Stimulated activated CD8-positive, alpha-beta memory T cell treated with anti-CD3 and anti-CD28 coated beads, Interleukin-15, amount 100 ng/mL, for 1 hour (primary cell): Measurements from ENCODE around the gene PANX2.

Source experiments
- DNase-seq: peaks from one replicate; pipeline ENCODE4 v3.0.0-alpha.2; 2020; ENCODE audit warnings: low read depth

The PANX2 gene

DNA sequence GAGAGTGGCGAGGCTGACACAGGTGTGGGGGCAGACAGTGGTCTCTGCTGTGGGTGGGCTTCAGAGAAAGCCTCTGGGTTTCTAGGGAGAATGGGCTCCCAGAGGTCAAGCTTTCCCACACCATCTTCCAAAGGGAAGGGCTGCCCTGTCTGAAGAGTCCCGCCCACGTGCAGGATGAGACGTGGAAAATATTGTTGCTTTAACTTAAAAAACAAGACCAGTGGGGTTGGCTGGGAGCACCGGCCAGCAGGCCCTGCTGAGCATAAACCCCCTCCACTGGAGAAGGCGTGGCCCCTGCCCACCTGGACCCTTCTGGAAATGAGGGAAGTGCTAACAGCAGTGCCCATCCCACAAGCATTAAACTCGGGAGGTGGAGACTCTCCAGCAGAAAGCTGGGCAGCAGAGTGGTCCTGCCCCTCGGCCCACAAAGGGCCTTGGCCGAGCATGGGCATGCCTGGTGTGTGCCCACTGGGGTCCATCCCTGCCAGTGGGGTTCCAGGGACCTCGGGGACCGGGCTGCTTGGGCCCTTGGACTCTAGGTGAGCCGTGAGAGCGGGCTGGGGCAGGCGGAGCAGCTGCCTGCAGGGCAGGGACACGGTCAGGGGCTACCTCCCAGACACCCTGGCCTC, 45.6 kb downstream of the PANX2 start:
- no peak for DNase-seq

DNA sequence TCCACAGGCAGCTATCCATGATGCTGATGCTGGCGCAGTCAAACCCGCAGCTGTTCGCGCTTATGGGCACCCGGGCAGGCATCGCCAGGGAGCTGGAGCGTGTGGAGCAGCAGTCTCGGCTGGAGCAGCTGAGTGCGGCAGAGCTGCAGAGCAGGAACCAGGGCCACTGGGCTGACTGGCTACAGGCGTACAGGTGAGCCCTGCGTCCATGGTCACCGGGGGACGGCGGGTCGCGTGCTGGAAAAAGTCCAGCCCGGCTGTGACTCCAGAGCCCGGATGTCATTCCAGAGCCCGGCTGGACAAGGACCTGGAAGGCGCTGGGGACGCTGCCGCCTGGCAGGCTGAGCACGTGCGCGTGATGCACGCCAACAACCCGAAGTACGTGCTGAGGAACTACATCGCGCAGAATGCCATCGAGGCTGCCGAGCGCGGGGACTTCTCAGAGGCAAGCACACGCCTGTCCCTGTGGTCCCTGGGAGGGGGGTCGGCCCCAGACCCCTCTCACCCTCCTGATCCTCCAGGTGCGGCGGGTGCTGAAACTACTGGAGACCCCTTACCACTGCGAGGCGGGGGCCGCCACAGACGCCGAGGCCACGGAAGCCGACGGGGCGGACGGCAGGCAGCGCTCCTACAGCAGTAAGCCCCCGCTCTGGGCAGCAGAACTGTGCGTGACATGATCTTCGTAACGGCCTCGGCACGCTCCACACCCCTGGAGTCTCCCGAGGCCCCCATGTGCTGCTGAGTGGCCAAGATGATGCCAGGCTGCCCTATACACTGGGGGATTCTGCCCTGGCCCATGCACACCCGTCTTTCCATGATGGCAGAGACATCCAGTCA, 46.4 kb downstream of the PANX2 start:
- DNase-seq: no peak

GRCh38 chr22:50217543-50218152, 47.1 kb downstream of the PANX2 start:
- no peak for DNase-seq

DNA sequence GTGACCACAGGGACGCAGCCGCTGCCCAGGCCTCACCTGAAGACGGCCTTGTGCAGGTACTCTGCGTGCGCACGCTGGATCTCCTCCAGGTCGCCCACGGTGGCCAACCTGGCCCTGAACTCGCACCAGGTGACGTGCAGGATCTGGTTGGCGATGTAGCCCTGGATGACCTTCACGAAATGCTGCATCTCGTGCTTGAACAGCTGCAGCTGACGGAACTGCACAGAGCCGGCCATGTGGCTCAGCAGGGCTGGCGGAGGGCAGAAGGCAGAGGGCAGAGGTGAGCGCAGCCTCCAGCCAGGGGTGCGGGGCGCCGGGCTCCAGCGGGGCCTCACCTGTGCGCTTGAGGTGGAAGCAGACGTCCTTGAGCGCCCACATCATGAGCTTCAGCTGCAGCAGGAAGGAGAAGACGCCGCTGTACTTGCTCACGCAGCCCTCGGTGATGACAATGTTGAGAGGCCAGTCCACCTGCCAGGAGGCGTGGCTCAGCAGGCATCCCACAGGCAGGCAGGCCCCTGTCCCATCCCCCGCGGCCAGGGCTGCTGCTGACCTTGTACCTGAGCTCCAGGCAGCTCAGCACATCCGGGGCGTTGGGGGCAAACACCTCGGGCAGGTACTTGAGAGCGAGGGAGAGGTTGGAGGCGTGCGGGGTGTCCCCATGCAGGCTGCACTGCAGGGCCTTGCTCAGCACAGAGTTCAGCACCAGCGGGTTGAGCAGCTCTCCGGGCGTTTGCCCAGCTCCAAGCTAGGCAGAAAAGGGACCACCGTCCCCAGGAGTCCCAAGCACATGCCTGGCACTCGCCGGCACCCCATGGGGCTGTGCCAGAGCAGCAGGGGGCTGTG, 47.8 kb downstream of the PANX2 start:
- DNase-seq: no peak

DNA sequence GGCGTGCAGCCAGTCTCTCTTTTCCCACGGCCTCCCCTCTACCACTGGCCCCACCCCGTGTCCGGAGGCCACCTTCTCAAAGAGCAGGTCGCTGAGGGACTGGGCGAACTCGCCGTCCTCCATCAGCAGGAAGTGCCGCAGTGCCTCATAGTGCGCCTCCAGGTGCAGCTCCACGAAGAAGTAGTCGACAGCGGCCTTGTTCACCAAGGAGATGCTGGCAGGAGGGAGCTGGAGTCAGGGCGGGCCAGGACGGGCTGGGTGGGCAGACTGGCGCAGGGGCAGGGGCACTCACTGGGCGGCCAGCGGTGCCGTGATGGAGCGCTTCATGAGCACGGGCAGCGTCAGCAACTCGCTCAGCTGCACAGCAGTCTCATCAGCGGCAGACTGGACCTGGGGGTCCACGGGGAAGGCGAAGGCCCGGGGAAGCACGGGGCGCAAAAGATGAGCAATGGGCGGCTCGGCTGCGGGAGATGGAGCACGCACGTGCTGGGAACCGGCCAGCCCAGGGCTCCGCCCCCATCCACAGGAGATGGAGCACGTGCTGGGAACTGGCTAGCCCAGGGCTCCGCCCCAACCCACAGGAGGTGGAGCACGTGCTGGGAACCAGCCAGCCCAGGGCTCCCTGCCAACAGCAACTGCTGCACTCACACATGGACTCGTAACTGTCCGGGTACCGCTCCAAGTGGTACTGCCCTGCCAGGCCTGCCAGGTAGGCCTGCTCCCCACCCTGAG, 48.6 kb downstream of the PANX2 start:
- no peak for DNase-seq

DNA sequence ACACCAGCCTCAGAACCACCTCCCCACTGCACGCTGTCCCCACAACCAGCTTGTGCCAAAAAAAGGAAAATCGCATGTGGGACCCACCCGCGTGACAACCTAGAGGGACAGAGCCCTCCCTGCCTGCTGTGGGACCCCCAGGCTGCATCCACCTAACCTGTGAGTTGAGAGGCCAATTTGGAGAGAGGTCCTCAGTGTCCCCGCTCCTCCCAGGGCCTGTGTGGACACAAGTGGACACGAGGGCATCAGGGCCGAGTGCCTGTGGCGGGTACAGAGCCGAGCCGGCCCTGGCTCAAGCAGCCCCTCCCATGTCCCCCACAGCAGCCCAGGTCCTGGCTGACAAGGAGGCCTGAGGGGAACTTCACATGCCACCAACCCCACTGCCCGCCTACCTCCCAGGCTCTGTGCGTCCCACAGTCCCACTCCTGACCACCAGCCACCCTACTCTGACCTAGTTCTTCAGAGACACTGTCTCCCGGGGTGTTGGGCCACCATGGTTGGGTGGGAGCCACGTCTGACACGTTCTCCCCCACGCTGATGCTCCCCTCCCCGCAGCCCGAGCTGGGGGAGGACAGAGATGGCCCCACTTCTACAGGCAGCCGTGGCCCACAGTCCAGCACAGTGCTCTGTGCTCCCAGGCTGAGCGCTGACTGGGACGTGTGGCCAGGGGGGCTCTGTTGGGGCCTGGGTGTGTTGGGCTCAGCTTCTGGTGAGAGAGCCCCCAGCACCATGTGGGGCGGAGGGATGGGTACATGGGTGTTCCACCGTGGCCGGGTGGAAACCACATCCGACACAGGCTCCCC, 49.5 kb downstream of the PANX2 start:
- no peak for DNase-seq

GRCh38 chr22:50220603-50221409, 50.3 kb downstream of the PANX2 start:
- no peak for DNase-seq

- DNase-seq: no peak
Observed at GRCh38 chr22:50221410-50222300, 51.1 kb downstream of the PANX2 start.

DNA sequence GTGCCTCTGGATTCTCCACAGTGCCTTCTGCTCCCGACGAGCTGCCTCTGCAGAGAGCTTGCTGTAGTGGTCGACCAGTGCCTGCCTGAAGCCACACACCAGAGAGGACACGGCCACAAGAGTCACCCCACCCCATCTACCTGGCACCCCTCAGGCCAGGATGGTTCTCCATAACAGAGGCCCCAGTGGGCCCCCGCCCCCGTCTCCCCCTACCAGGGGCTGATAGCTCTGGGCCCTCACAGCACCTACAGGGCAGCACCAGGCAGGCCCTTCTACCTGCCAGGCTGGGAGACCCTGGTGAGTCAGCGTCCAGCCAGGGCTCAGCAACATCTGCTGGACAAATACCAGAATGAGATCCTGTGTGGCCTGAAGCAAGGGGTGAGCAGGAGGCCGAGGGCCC, 52.0 kb downstream of the PANX2 start:
- DNase-seq: no peak

DNA sequence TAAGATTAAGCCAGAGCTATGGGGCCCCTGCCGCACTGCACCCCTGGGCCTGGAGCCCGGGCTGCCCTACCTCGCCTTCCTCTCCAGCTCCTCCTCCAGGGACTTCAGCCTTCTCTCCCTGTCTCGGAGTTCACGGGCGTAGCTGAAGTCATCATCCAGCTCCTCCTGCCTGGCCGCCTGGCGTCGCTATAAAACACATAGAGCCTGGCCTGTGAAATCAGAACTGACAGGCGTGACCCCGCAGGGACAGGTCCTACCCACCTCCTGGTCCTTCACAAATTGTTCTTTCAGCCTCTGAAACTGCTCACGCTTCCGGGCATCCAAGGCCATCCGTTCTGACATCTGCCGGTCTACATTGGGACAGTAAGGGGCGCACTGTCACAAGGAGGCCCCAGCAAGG, 53.5 kb downstream of the PANX2 start:
- no peak for DNase-seq

DNA sequence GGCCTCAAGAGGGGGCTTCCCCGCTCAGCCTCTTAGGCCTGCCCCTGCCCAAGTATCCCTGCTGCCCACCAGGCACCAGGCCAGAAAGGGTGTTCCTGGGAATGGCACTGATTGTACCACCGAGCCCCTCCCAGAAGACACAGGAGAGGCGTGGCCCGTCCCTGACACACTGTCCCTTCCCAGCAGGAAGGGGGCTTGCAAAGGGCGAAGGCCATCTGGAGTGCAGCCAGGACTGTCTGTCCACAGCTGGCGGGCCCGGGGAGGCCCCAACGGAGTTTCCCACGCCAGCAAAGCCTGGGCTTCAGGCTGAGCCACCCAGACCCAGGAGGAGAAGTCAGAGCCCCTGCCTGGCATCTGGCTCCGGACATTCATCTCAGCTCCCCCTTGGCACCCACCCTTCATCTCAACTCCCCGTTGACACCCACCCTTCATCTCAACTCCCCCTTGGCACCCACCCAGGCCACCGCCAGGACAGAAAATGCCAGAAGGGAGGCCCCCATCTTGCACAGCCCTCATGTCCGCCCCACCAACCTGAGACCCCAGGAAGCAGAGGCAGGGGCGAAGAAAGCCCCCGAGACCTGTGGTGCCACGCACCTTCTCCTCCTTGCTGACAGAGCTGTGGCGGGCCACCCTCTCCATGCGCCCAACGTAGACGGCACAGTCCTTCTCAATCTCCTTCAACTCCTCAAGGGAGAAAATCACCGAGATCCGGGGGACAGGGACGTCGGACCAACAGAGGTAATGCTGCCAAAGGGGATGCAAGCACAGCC, 54.9 kb downstream of the PANX2 start:
- DNase-seq: no peak

DNA sequence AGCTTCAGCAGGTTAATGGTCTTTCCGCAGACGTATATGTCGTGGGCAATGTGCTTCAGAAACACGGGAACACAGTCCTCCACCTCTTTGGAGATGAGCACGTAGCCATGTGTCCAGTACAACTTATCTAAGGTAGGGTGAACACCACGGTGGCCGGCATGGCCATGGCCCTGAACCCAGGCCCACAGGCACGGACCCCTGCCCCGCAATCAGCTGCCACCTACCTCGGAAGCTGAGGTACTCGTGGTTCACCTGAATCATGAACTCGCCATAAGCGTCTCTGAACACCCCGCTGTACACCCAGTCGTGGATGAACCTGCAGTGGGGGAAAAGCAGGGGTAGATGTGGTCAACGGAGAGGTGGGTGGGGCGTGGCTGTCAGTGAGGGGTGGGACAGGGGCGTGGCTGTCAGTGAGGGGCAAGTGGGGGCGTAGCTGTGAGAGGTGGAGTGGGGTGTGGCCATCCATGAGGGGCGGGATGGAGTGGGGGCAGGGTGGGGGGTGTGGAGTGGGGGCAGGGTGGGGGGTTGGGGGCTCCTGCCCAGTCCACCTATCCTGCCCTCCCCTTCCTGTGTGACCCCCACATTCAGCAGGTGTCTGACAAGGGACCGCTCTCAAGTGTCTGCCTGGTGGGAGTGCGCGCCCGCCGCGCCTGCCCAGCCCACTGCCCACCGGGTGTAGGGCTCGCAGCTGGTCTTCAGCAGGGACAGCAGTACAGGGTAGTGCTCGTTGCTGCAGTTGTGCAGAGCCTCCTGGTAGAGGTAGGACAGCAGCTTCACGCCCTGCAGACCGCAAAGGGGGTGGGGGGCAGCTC, 55.7 kb downstream of the PANX2 start:
- DNase-seq: no peak

GRCh38 chr22:50226875-50227165, 56.3 kb downstream of the PANX2 start:
- no peak for DNase-seq

GRCh38 chr22:50227579-50228215, 57.2 kb downstream of the PANX2 start:
- no peak for DNase-seq

DNA sequence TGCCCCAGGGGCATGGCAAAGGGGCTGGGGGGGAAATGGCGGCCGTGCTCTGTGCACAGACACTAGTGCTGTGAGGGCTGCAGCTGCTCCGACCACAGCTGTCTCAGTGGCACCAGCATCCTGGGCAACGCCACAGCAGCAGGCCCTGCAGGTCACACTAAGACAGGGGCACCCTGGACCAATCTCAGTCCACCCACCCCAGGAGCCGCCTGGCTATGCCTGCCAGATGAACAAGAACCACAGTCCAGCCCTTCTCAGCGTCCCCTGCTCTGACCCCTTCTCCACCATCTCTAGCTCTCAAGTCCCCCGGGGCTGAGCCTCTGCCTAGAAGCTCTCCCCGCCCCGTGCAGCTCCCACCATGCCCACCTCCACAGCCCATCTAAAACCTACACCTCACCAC, 57.8 kb downstream of the PANX2 start:
- no peak for DNase-seq

GRCh38 chr22:50229370-50229769, 58.8 kb downstream of the PANX2 start:
- DNase-seq: no peak
